GM18499 (cell line): ENCODE data around the gene FAM181B.
"Not testable (repeated sequence)": the region's sequence is repeated elsewhere in the genome, so short reads cannot be mapped to it uniquely, and the experiment has no call there.

Experiments used
- ATAC-seq: cut with Tn5 transposase; IDR thresholded peaks from one replicate; pipeline ENCODE4 v1.9.1; 2021; ENCODE audit warnings: moderate number of reproducible peaks; ENCODE audit not compliant: insufficient read depth, unreplicated experiment

FAM181B gene

DNA sequence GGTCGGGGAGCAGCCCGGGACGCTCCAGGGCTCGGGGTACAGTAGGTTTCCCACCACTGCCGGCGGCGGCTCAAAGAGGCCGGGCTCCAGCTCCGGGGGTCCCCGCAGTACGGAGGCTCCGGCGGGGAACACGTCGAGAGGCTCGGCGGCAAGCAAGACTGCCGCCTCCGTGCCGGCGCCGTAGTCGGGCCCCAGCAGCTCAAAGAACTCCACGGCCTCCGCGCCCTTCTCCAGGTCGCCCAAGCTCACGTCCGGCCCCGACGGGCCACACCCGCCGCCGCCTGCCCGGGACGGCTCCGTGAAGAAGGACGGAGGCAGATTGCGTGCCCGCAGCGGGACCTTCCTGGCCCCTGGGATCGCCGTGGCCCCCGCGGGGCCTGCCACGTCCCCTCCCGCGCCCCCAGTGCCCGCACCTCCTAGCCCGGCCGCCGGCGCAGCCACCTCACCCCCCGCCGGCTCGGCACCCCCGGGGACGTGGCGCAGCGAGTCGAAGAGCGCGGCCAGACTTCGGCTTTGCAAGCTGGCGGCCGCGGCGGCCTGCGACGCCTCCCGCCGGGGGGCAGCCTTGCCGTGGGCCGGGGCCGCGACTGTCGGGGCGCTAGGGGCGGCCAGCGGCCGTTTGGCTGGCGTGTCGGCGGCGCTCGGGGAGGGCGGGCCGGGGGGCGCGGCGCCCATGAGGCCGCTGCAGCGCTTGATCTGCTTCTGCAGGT lies 775 bp downstream of the FAM181B start:
- no peak for ATAC-seq

DNA sequence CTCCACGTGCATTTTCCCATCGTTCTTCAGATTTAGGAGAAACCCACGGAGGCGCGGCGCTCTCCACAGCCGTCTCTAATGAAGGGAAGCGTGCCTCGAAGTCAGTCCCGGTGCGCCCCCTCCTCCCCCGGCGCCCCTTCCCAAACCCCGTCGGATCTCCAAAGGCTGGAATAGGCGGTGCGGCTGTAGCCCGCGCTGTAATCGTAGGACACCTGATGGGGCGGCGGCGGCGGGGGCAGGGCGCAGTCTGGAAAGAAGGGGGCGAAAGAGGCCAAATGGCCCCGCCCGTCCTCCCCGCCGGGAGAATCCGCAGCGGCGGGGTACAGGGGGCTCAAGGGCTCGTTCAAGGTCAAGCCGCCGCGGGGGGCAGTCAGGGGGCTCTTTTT lies 1.3 kb downstream of the FAM181B start:
- no peak for ATAC-seq

DNA sequence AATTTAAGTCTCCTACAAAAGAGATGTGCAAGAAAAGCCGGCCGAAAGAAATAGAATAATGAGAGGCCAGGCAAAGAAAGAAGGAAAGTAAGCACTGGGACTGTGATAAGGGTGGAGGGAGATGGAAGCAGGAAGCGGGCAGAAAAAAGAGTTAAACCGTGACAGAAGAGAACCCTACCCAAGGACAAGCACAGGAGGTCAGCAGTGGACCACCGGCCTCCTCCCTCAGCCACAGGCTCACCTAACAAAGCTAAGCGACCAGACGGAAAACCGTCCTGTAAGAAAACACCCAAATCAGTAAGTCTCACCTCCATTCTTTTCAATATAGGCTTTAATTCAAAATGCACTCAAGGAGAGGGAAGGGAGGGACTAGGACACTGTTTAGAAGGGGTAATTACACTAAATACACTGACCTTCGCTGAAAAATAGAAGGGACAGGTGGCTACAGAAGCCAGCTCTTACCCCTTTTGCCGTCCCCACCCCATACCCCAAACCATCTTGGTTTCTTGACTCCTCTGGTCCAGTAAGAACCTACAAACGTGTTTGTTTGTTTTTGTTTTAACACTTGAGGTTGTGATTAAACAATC lies 1.9 kb downstream of the FAM181B start:
- no peak for ATAC-seq

DNA sequence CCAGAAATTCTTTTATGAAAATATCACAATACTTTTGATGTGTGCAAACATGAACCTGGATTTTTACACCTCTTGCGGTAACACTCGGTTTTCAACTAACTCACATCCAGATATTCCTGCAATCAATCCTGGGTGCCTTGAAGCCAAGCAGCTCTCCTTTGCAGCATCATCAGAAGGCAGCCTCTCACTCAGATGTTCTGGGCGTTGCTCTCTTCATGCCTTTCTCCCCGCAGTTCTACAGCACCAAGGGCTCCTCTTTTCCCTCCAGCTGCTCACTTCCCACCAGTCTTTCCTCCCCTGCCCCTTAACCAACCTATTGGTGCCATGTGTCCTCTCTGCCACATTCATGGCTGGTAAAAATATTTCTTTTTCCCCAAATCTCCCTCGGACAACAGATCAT lies 2.9 kb downstream of the FAM181B start:
- no peak for ATAC-seq

DNA sequence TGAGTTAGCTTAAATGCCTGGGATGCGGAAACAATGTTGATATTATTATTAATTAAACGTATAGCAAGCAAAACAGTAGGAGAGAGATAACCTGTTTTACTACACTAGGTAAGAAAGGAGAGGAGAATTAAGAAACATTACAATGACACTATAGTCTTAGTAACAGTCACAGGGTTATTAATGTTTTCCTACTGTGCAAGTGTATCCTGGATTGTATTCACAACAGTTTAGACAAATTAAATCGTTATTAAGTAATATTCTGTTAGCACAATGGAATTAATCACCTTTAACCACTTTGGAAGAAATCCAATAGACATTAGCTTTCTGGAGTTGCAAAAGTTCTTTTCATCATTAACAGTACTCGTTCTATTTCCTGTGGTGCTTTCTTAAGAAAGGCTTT lies 3.4 kb downstream of the FAM181B start:
- no peak for ATAC-seq

DNA sequence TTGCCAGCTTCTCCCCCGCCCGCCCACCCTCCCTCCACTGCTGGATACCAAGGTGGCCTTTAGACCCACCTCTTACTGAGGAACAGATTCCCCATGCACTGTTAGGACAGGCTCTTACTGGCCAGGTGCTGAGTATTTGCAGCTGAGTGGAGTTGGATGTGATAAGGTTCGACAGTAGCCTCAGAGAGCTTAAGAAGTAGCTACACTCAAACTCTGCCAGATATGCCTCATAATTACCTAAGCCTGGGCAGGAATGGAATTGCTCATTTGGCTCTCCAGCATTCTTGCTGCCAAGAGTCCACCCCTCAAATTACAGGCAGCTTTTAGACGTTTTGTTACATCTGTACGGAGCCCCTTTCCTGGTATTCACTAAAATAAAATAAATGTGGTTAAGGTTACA lies 9.6 kb downstream of the FAM181B start:
- no peak for ATAC-seq

DNA sequence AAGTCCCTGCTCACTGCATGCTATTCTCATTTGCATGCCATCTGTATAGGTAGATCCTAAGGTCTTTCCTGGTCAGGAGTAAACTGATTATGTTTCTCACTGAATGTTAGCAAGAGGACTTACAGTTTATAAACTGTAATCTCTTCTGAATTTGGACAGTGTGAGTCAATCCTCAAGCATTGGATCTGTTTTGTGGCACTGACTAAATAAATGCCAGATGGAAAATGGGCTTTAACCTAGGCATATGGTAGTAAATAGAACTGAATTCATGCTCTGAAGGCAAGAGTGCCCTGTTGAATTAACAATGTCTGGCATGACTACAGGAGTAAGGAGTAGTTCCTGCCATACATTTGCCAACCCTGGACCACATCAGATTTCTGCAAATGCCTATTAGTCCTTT lies 11.4 kb downstream of the FAM181B start:
- ATAC-seq: no peak

DNA sequence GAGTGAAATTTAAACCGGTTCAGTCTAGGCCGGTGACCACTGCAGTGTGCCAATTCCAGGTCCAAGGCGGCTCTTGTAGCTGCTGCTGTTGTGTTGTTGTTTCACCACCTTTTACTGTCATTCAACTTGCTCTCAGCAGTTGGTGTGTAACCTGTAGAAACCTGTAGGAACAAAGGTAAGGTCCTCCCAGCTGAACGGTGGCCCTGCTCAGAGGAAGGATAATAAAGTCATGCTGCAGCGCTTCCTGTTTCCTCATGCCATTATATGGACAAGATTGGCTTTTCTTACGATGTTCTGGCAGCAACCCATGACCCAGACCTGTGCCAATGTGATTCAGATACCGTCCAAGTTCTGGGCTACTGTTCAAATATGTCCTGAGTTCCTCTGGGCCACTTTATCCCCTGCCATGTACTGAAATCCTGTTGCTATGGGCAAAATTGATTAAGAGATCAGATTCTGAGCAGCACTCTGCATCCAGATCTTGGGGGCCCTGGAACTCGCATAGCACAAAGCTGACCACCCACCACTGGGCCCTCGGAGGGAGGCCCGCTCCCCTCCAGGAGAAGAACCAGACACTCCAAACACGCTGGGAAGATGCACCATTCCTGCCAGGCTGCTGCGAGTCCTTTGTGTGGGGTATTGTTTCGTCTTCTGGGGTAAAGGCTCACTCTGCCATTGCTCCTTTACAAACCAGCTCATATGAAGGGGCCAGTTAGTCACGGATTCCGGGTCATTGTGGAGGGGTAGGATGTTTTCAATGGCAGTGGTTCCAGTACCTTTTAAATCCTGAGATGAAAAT lies 13.2 kb downstream of the FAM181B start:
- no peak for ATAC-seq

DNA sequence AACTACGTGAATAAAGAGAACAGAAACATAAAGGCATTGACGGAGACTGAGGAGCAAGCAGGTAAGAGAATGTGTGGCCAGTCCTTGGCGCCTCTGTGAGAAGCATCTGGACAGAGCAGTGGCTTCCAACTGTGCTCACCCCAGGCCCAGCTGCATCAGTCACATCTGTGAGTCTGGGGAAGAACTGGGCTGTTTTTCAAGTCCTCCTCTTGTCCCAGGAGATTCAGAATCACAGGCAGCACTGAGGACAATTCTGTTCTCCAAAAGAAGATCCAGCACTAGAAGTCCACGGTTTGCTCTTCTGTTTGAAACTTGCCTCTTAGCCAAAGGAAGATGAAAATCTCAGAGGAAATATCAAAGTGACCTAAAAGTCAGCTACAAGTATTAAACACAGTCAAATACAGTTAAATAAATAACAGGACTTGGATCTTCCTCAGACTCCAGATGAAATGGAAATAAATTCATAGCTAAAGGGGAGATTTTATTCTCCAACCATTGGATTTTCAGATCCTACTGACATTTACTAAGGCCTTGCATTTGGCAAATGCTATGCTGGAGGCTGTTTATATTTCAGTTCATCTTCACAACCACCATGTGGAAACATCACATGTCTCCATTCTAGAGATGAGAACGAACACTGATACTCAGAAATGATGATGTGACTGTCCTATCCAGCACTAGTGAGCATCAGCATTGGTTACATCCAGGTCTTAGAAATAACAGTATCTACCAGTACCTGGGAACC lies 14.1 kb downstream of the FAM181B start:
- ATAC-seq: no peak

DNA sequence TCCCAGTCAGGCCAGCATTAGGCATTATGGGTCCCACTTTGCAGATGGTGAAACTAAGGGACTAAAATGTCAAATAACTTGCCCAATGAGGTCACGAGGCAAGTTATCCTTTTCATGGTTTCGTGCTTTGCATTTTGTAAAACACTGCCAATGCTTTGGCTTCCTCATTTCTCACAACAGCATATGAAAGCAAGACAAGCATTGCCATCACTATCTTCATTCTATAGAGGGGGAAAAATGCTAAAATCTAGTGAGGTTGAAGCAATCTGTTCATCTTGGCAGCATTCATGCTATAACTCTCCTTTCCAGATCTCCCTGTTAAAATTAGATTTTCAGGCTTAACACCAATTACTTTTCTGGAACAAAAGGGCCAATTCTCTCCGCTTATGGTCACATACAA lies 14.8 kb downstream of the FAM181B start:
- no peak for ATAC-seq

DNA sequence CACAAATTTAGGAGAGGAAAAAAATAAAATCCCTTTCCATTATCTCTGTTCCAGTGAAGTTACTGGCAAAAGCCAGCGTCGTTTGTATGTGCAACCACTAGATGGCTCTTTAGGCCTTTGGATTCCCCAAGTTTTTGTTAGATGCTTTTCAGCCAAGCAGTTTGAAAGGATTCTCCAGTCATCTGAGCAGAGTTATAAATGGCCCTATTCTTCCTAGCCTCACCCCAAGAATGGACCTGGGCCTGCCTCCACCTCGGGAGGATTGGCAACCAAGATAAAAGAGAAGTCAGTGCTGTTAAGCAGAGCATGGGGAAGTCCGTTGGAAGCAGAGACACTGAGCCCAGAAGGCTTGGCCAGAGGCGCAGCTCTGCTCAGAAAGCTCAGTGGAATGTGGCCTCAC lies 15.4 kb downstream of the FAM181B start:
- ATAC-seq: no peak

DNA sequence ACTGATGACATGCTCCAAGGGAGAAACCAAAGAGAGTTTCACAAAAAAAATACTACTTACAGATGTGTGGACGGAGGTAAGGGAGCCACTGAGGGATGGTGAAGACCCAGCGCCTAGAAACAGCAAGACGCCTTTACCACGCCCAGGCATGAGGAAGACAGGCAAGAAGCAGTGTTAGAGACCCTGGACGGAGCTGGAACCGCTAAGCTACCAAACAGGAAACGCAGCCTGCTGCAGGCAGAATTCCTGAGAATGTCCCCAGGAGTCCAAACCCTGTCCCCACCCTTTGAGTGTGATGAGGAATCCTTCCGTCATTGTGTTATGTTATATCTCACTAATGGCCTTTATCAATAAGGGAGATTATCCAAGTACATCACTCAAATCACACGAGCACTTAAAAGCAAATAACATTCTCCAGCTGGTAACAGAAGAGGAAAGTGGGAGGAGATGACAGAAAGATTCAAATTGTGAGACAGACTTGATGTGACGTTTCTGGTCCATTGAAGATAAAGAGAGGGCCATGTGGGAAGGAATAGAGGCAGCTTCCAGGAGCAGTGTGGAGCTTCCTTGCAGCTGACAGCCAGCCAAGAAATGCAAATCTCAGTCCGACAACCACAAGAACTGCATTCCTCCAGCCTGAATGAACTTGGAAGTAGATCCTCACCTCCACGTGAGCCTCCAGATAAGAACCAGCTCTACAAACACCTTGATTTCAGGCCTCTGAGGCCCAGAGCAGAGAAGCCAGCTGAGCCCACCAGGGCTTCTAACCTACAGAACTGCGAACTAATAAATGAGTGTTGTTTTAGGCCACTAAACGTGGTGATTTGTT lies 19.1 kb downstream of the FAM181B start:
- ATAC-seq: no peak

DNA sequence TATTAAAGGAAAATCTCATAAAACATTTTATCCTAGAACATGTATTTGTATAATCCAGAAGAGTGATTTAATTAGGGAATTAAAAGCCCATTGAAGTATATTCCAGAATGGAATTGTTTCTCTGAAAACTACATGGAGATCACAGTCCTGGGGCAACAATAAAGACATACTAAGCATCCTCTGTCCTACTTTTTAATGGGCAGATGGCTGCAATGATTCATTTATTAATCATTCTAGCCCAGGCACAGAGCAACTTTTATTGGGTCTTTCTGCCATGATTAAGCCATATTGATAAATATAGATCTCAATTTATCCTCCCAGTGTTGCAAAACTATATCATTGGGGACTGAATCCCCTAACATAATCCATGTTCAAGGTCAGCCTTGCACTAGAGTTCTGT lies 22.0 kb downstream of the FAM181B start:
- ATAC-seq: no peak

DNA sequence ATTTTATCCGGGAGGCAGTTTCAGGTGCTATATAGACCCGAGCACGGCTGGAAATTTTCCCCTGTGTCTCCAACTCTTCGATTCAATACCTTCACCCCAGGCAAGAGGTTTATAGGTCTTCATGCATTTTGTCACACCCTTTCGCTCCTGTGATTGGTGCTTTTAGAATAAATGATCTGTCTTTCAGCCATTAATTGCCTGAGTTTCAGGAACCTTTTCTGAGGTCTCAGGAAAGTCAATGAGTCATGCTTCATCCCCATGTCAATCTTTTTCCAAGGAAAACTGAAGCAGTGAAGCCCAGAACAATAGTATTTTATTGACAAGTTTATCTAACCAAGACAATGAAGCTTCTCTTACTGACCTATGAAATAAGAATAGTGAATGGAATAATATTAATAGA lies 29.9 kb downstream of the FAM181B start:
- ATAC-seq: no peak

DNA sequence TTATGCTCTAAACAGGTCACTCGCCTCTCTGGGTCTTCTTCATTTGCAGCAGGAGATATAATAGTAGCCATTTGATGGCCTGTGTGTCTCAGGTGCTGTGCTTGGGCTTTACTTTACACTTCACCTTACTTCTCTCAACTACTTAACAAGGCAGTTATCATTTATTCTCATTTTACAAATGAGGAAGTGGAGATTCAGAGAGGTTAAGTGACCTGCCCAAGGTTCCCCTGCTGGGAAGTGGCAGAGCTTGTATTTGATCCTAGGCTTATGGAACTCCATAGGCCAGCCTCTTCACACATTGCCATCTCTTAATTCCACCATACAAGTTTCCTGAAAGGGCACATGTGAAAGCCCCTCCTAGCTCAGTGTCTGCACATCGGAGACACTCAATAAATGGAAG lies 30.4 kb downstream of the FAM181B start:
- ATAC-seq: no peak

DNA sequence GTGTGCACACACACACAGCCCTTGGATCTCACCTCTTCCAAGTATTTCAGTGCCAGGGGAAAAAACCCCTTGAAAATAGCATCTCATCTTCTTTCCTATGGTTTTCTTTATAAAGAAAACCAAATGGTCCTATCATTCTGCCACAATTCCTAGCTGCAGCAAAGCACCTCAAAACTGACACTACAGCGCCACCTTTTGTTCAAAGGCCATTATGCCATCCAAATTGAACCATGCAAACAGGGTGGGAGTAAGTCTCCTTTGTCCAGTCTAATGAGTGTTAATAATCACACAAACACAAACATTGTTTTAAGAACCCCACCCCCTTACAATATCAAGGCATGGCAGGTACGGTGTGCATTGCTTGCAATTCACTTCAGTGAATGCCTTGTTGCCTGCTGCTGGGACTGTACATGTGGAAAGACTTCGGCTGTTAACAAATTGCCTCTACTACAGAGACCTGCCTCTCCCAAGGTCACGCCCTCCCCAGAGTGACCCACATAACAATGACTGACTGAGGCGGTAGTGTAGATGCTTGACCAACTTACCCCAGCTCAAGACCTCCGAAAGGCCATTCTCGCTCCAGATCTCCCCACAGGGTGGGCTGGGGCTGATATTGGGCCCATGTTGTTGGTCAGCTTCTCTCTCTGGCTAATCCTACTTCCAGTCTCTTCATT lies 31.7 kb downstream of the FAM181B start:
- no peak for ATAC-seq

DNA sequence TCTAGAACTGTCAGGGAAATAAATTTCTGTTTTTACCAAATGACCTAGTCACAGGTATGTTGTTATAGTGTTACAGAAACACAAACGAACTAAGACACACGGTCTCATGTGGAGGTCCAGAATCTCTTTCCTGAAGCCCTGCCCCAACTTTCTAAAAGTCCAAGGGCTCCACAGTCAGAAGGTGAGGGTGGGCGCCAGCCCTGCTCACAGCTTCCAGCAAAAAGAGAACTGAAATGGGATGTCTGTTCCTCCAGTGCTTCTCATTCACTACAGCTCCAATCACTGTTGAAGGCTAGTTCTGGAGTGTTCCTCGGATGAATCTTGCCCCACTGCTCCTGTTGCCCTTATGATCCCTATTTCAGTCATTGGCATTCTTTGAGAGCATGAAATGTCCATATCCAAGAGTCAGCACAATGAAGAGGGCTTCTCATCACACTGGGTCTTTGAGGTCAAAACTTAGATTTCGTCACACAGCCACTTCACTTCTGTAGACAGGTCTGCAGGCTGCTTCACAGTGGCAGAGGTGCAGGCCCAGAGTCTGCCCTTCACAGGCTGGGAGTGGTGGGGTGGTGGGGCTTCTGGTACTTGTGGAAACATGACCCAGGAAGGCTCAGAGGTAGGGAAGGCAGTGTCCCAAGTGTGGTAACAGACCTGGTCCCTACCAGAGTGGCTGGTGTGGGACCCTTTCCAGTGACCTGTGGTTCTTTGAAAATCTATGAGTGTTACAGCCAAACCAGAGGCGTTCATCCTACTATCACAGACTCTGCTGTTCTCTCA lies 34.9 kb downstream of the FAM181B start:
- no peak for ATAC-seq

DNA sequence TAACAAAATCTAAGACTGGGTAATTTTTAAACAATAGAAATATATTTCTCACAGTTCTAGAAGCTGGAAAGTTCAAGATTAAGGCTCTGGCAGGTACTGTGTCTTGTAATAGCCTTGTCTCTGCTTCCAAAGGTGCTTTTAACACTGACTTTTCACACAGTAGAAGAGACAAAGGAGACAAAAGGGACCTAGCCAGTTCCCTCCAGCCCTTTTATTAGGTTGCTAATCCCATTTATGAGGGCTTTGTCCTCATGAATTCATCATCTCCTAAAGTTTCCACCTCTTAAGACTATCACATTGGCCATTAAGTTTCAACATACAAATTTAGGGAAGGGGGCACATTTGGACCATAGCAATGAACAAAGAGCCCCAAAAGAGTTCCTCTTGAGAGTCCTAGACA lies 40.7 kb downstream of the FAM181B start:
- no peak for ATAC-seq

DNA sequence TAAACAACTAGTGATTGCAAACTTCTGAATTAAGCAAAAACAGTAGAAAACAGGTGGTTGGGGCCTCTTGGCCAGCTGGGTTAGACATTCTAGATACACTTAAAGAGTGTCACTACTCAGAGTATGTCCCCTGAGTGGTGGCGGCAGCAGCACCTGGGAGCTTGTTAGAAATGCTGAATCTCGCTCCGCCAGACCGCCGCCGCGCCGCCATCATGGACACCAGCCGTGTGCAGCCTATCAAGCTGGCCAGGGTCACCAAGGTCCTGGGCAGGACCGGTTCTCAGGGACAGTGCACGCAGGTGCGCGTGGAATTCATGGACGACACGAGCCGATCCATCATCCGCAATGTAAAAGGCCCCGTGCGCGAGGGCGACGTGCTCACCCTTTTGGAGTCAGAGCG lies 44.3 kb downstream of the FAM181B start:
- ATAC-seq: not testable (repeated sequence)
